ENCODE data around the gene LRRC8D. TPM values are rescaled to one million over a fixed set of nuclear protein-coding genes. Genes with fewer than 3 reads are reported as not detected.
A peak's percentile ranks its signal among the peaks of the same experiment; 100 is the strongest.

Gene LRRC8D
- total RNA-seq, 1 experiment from 2014 or later, result 15.0 TPM

DNA sequence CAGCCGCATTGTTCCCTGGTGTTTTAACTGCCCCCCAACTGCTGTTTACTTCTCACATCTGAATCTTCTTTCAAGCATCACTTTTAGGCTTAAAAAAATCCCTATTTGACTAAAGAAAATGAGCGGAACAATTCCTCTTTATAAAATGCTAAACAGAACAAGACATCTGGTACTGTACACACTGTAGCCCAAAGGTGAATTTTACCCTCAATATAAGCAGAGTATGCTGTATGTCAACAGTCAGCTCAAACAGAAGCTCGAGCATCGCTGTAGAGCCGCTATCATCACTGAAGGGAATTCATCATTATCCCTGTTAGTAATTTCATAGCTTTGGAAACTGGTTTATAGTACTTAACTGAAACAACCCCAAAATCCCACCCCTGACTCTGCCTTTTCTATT is 85.3 kb downstream of the LRRC8D start:
- peaks cover 12 to 41% of the 10 kb centered on the region in 2 experiments for H3K4me1 ChIP-seq (ENCODE audit: control insufficient read depth in 1 of 2, insufficient read depth in 2 of 2, low read length in 2 of 2)
- H3K9ac ChIP-seq (ENCODE audit: low read length), result 0 out of 2 replicates have a peak overlapping the region, but pooled peaks have one; percentile 21
- ChIA-PET RAD21 (ENCODE audit: low non-redundant PET in 1 of 2, low total read pairs in 2 of 2, uncharacterized antibody in 2 of 2, unreplicated experiment in 2 of 2) (no interaction called here), POLR2A (interaction anchor here (0.8 kb wide), 1 partner anchor 12 kb away, joined by 3 read pairs; no protein-coding TSS in a partner anchor), CTCF (no interaction called here)
- H3K36me3 ChIP-seq (ENCODE audit: control insufficient read depth in 1 of 2, insufficient read depth in 2 of 2, low read length in 2 of 2), result no peaks in the 10 kb centered on the region
- peak overlapping the region; percentile 66 for H3K4me2 ChIP-seq (ENCODE audit: low read length)
- H4K20me1 ChIP-seq (ENCODE audit: insufficient read depth), result no peaks in the 10 kb centered on the region
- BruUV-seq (replicated peaks), result no TSS peak
- intact Hi-C loops (cut with micrococcal nuclease), result no loop called here
- no peaks in the 10 kb centered on the region for H3K27me3 ChIP-seq (ENCODE audit: insufficient read depth, low read length)
- H3K4me3 ChIP-seq (replicated peaks in 1 of 2; ENCODE audit: low read depth in 1 of 2, low read length in 2 of 2), result no peak overlapping the region
- H3K9me2 ChIP-seq (ENCODE audit: insufficient read depth), result no peaks in the 10 kb centered on the region
- no peaks in the 10 kb centered on the region for H3K79me2 ChIP-seq (ENCODE audit: insufficient read depth, low read length)
- TF ChIP-seq EZH2 (IDR thresholded peaks at IDR 0.05), result no peak
- TF ChIP-seq TCF7L2 (IDR thresholded peaks at IDR 0.05; ENCODE audit: borderline replicate concordance, extremely low read depth, insufficient read depth, insufficient read length), result no peak
- peak overlapping the region; percentile 8; the same call in 1 of the 2 replicates for H3K27ac ChIP-seq (ENCODE audit: low read depth, low read length)
- H3K9me3 ChIP-seq (ENCODE audit: control insufficient read depth in 1 of 2, insufficient read depth in 1 of 2, low read depth in 1 of 2, low read length in 2 of 2), result no peaks in the 10 kb centered on the region
- ATAC-seq (no peak), DNase-seq (ENCODE audit: low read depth, low spot score) (no peak)
- no peak overlapping the region for H2AFZ ChIP-seq (ENCODE audit: low read depth, low read length, poor library complexity, severe bottlenecking)

DNA sequence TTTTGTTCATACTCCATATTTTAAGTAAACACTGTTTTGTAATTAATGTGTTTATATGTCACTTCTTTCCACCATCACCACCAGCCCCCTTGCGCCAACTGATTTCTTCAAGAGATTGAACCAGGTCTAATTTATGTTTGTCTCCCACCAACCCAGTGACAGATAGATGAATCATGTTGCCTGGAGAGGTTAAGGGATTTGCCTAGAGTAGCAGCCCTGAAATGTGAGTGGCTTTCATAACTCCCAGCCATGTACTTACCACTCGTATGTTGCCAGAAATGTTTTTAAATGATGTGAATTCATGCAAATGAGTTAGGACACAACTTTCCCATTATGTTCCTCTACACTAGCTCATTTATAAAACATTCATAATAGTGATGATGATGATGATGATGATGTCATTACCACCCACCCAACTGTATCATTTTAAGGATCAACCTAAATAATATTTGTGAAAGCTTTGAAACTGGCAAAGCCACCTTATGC is 86.9 kb downstream of the LRRC8D start:
- intact Hi-C loops (cut with micrococcal nuclease), result no loop called here
- no peaks in the 10 kb centered on the region for H3K27me3 ChIP-seq (ENCODE audit: insufficient read depth, low read length)
- TF ChIP-seq CEBPB (IDR thresholded peaks at IDR 0.05; ENCODE audit: low read depth), result no peak
- 0 out of 2 replicates have a peak, but pooled peaks have one; percentile 25 for TF ChIP-seq FOSL1 (IDR thresholded peaks at IDR 0.05; ENCODE audit: low read depth)
- TF ChIP-seq SIN3A (IDR thresholded peaks at IDR 0.05; ENCODE audit: low read depth), result no peak
- no peak for TF ChIP-seq ZNF274 (IDR thresholded peaks at IDR 0.05; ENCODE audit: low read depth, low read length)
- TF ChIP-seq ATF3 (IDR thresholded peaks at IDR 0.05), result no peak
- no peak for TF ChIP-seq JUND (IDR thresholded peaks at IDR 0.05)
- TF ChIP-seq SP1 (IDR thresholded peaks at IDR 0.05; ENCODE audit: low read depth), result no peak
- no peak for TF ChIP-seq MAX (IDR thresholded peaks at IDR 0.05)
- TF ChIP-seq, protein P1, sequence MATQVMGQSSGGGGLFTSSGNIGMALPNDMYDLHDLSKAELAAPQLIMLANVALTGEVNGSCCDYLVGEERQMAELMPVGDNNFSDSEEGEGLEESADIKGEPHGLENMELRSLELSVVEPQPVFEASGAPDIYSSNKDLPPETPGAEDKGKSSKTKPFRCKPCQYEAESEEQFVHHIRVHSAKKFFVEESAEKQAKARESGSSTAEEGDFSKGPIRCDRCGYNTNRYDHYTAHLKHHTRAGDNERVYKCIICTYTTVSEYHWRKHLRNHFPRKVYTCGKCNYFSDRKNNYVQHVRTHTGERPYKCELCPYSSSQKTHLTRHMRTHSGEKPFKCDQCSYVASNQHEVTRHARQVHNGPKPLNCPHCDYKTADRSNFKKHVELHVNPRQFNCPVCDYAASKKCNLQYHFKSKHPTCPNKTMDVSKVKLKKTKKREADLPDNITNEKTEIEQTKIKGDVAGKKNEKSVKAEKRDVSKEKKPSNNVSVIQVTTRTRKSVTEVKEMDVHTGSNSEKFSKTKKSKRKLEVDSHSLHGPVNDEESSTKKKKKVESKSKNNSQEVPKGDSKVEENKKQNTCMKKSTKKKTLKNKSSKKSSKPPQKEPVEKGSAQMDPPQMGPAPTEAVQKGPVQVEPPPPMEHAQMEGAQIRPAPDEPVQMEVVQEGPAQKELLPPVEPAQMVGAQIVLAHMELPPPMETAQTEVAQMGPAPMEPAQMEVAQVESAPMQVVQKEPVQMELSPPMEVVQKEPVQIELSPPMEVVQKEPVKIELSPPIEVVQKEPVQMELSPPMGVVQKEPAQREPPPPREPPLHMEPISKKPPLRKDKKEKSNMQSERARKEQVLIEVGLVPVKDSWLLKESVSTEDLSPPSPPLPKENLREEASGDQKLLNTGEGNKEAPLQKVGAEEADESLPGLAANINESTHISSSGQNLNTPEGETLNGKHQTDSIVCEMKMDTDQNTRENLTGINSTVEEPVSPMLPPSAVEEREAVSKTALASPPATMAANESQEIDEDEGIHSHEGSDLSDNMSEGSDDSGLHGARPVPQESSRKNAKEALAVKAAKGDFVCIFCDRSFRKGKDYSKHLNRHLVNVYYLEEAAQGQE (IDR thresholded peaks at IDR 0.05; ENCODE audit: low read depth), result no peak
- H3K9ac ChIP-seq (ENCODE audit: low read length), result no peak overlapping the region
- ChIA-PET CTCF (no interaction called here), POLR2A (no interaction called here), RAD21 (ENCODE audit: low non-redundant PET in 1 of 2, low total read pairs in 2 of 2, uncharacterized antibody in 2 of 2, unreplicated experiment in 2 of 2) (no interaction called here)
- H3K36me3 ChIP-seq (ENCODE audit: control insufficient read depth in 1 of 2, insufficient read depth in 2 of 2, low read length in 2 of 2), result no peaks in the 10 kb centered on the region
- DNase-seq (ENCODE audit: low read depth, low spot score) (no peak), ATAC-seq (no peak)
- no peak overlapping the region for H3K27ac ChIP-seq (ENCODE audit: low read depth, low read length)
- peaks cover 3% of the 10 kb centered on the region; the same call in 1 of the 2 replicates for H3K9me2 ChIP-seq (ENCODE audit: insufficient read depth)
- H3K4me2 ChIP-seq (ENCODE audit: low read length), result peak overlapping the region; percentile 66
- no peak overlapping the region for H2AFZ ChIP-seq (ENCODE audit: low read depth, low read length, poor library complexity, severe bottlenecking)
- H4K20me1 ChIP-seq (ENCODE audit: insufficient read depth), result no peaks in the 10 kb centered on the region; the same call in 1 of the 2 replicates
- no TSS peak for BruUV-seq (replicated peaks)
- H3K9me3 ChIP-seq (ENCODE audit: control insufficient read depth in 1 of 2, insufficient read depth in 1 of 2, low read depth in 1 of 2, low read length in 2 of 2), result no peaks in the 10 kb centered on the region
- H3K4me1 ChIP-seq (ENCODE audit: control insufficient read depth in 1 of 2, insufficient read depth in 2 of 2, low read length in 2 of 2), result peaks cover 17 to 54% of the 10 kb centered on the region in 2 experiments
- no peak overlapping the region for H3K4me3 ChIP-seq (replicated peaks in 1 of 2; ENCODE audit: low read depth in 1 of 2, low read length in 2 of 2)
- no peaks in the 10 kb centered on the region for H3K79me2 ChIP-seq (ENCODE audit: insufficient read depth, low read length)

Measured in HCT116 (cell line).